ENCODE measurements around the gene KRTAP9-2.

DNA sequence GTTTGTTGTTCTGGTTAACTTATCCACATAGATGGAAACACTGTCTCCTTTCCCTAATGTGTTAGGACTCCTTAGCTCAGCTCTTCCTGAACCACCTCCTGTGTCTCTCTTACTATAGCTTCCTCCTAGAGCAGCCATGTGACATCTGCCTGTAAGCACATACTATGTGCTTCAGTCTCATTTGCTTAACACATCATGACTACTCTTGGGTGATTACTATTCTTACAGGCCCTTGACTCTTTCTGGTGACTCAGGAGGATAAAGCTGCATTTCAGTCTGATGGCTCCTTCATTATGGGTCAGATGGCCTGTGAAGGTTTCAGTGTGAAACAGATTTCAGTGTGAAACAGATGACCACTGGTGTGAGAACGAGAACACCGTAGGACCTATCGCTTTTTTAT lies 48.1 kb upstream of the KRTAP9-2 start:
- no peak for TF ChIP-seq POLR2A (IDR thresholded peaks at IDR 0.05)
- TF ChIP-seq, protein P1, sequence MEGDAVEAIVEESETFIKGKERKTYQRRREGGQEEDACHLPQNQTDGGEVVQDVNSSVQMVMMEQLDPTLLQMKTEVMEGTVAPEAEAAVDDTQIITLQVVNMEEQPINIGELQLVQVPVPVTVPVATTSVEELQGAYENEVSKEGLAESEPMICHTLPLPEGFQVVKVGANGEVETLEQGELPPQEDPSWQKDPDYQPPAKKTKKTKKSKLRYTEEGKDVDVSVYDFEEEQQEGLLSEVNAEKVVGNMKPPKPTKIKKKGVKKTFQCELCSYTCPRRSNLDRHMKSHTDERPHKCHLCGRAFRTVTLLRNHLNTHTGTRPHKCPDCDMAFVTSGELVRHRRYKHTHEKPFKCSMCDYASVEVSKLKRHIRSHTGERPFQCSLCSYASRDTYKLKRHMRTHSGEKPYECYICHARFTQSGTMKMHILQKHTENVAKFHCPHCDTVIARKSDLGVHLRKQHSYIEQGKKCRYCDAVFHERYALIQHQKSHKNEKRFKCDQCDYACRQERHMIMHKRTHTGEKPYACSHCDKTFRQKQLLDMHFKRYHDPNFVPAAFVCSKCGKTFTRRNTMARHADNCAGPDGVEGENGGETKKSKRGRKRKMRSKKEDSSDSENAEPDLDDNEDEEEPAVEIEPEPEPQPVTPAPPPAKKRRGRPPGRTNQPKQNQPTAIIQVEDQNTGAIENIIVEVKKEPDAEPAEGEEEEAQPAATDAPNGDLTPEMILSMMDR (IDR thresholded peaks at IDR 0.05 in 4 of 5, conservative IDR thresholded peaks at IDR 0.05 in 1 of 5) = no peak

Measured in gastrocnemius medialis (tissue), 4 donors.